GM18867 (cell line): ENCODE measurements around the gene ZNF626.
"Not testable (repeated sequence)": the region's sequence is repeated elsewhere in the genome, so short reads cannot be mapped to it uniquely, and the experiment has no call there.

Source experiments
- ATAC-seq: cut with Tn5 transposase; IDR thresholded peaks from one replicate; pipeline ENCODE4 v1.9.1; 2021; ENCODE audit warnings: mild to moderate bottlenecking, moderate library complexity; ENCODE audit not compliant: unreplicated experiment

ZNF626 gene

DNA sequence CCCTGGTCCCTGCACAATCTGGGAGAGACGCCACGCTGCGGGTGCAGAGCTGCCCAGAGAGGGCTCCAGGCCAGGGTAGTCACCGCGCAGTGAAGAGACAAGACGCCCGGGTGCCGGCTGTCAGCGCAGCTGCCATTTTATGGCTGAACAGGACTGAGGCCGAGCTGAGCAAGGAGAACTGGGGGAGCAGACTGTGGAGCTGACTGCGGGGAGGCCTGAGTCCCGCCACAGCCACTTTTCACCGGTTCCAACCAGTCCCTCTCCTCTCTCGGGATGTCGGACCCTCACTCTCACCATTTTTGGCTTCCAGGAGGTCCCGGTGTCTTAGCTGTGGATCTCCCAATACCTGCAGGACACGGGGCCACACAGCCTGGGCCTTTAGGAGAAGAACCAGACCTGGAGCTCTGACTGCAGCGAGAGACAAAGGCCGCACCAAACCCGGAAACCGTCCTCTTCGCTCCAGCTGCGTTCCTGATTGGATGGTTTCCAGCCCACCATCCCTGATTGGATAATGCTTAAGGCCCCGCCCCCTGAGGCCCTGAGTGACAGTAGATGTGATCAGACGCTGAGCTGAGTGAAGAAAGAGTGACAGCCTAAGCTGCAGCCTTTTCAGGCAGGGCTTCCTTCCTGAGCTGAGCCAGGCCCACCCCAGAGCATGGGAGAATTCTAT, at the start of gene ZNF626:
Gene ZNF626 (minus strand): TSS at position 422 of the 670 bp plus-strand sequence. CDS start 125 bp downstream, at position 297.
- ATAC-seq = no peak

DNA sequence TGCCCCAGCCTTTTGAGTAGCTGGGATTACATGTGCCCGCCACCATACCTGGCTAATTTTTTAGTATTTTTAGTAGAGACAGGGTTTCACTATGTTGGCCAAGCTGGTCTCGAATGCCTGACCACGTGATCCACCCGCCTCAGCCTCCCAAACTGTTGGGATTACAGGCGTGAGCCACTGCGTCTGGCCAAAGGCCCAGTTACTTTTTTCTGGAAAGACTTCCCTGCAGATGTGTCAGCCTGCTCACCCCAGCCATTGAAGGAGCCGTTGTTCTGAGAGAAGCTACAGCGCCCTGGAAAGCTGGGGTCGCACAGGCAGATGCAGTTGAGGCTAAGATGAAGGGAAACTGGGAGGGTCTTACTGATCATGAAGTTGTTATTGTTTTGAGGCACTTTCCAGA, 7.9 kb upstream of the ZNF626 start:
- ATAC-seq = no peak

DNA sequence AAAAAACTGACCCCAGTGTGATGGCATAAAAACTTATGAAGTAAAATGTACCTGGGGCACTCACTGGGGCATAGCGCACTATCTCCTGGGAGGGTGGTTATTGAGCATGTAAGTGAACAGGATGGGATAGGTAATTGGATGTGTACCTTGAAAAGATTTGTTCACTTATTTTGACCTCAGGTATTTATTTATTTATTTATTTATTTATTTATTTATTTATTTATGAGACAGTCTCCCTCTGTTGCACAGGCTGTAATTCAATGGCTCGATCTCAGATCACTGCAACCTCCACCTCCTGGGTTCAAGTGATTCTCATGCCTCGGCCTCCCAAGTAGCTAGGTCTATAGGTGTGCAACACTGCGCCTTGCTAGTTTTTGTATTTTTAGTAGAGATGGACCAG, 5.9 kb upstream of the ZNF626 start:
- ATAC-seq = no peak

DNA sequence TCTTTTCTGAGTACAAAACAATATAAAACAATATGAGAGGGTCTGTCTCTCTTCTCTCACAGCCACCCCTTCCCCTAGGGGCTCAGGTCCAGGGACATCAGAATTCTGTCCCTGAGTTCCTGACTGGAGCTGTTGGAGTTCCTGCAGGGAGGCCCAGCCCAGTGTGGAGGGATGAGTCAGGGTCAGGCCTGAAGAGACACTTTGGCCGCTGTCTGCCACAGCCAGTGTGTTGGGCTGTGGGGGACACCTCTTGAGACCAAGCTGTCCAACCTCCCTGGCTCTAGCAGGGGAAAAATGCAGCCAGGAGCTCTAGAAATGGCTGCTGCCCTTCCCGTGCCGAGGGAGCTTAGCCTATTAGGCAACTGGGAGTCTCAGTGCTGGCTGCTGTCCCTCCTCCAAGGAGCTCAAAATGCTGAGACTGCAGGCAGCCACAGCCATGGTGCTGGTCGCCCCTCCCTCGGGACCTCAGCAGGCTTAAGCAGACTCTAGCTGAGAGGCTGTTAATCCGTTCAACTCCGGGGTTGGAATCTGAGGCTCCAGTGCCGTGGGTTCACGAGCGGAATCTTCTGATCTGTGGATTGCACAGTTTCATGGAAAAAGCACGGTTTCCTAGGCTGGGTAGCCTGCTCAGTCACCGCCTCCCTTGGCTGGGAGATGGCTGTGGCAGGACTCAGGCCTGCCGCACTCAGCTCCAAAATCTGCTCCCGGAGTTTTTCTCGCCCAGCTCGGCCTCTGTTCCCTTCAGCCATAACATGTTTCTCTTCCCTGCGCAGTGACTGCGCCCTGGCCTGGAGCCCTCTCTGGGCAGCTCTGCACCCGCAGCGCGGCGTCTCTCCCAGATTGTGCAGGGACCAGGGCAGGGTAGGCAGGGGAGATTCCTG, 3.8 kb upstream of the ZNF626 start:
- no peak for ATAC-seq

DNA sequence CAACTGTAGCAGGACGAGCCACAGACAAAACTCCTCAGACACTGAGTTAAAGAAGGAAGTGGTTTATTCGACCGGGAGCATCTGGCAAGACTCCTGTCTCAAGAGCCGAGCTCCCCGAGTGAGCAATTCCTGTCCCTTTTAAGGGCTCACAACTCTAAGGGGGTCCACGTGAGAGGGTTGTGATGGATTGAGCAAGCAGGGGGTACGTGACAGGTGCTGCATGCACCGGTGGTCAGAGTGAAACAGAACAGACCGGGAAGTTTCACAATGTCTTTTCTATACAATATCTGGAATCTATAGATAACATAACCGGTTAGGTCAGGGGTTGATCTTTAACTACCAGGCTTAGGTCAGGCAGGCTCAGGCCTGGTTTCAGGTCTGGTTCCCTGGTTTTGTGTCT, 3.1 kb upstream of the ZNF626 start:
- ATAC-seq = not testable (repeated sequence)

DNA sequence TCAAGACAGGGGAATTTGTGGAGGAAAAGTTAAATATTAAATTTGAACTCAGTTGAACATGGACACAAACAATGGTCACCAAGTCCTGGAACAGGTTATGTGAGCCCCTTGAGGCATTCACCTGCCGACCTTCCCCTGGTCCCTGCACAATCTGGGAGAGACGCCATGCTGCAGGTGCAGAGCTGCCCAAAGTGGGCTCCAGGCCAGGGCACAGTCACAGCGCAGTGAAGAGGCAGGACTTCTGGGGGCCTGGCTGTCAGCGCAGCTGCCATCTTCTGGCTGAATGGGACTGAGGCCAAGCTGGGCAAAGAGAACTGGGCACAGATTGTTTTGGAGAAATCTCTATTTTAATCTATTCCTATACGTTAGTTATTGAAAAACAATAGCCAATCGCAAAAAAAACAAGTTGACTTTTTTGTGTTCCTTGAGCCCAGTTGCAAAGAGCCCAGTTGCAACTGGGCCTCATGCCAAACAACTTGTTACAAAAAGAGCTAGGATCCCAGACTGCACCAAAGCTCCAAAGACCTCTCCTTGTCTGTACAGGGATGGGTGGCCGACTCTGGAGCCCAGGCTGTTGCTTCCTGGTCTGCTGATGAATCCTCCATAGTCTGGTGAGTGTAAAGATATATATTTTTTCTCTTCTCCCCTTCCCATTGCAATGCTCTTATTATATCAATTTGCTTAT, 1.2 kb upstream of the ZNF626 start:
- no peak for ATAC-seq

DNA sequence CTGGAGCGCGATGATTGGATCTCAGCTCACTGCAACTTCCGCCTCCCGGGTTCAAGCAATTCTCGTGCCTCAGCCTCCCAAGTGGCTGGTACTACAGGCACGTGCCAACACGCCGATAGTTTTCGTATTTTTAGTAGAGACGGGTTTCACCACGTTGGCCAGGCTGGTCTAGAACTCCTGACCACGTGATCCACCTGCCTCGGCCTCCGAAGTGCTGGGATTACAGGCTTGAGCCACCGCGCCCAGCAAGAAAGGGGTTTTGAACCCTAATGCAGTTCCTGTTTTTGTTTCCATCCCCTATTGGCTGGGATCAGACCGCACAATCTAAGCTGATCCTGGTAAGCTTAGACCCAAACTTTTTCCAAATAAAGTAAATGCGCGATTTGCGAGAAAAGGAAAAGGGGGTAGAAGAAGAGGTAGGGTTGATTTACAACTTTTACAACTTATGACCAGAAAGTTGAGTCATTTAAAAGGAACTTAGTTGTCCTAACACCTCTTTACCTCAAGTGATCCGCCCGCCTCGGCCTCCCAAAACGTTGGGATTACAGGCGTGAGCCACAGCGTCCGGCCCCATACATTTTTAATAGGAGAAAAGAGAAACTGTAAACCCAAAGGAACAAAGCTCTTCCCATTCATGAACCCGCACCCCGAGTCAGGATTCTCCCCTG, 764 bp downstream of the ZNF626 start:
- no peak for ATAC-seq

DNA sequence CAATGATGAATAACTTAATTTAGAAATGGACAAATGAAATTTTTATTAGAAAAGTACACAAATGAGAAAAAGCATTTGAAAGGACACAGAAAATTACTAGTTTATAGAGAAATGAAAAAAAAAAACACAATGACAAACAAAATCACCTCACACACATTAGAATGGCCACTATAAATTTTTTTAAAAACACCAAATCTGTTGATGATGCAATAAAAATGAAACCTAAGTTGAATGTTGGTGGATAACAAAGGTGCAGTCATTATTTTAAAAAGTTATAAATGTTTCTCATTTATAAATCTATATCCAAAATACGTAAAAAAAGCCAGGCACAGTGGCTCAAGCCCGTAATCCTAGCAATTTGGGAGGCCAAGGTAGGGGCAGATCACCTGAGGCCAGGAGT, 20.8 kb downstream of the ZNF626 start:
- no peak for ATAC-seq

DNA sequence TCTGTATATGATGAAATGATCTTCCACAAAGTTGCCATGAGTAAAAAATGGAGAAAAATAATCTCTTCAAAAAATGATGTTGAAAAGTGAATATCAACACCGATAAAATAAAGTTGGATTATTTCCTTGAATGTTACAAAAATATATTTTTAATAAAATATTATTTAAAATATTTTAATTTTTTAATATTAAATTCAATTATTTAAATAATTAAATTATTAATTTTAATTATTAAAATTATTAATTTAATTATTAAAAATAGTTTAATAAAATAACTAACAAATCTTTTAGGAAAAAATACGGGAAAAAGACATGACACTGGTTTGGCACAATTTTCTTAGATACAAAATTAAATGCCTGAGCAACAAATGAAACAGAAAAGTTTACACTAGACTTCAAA, 21.3 kb downstream of the ZNF626 start:
- ATAC-seq = no peak

DNA sequence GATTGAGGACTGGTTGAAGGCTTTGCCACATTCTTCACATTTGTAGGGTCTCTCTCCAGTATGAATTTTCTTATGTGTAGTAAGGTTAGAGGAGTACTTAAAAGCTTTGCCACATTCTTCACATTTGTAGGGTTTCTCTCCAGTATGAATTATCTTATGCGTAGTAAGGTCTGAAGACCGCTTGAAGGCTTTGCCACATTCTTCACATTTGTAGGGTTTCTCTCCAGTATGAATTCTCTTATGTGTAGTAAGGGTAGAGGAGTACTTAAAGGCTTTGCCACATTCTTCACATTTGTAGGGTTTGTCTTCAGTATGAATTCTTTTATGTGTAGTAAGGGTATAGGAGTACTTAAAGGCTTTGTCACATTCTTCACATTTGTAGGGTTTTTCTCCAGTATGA, 36.8 kb downstream of the ZNF626 start:
- ATAC-seq = not testable (repeated sequence)

DNA sequence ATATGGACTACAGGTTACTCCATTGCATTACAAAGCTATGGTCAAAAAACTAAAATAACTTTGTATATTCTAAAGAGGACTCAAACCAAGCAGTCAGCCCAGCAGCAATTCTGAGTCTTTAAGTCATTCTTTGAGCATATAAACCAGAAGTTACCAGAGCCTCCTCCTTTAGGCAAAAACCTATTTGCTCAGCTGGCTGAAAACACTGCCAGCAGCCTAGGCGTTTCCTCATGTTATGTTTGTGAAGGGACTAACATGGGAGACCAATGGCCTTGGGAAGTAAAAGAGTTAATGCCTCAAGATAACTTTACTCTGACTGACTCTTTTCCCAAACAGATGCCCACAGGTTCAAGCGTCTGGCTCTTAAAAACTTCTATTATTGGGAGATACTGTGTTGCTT, 45.3 kb downstream of the ZNF626 start:
- ATAC-seq = no peak

DNA sequence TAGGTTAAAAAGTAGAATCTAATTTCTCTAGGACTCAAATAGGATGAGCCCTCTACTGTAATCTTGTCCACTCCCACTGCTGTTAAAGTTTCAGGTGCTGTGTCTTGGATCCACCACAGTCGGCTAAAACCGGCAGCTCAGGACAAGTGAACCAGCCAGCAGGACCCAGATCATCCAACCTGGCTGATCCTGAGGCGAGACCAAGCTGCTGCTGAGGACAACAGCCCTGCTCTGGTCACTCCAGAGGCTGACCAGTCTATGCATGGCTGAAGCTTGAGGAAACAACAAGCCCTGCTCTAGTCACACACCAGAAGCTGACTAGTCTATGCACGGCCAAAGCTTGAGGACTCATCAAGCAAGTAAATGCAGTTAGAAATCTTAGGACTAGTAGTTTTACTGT, 46.4 kb downstream of the ZNF626 start:
- not testable (repeated sequence) for ATAC-seq

DNA sequence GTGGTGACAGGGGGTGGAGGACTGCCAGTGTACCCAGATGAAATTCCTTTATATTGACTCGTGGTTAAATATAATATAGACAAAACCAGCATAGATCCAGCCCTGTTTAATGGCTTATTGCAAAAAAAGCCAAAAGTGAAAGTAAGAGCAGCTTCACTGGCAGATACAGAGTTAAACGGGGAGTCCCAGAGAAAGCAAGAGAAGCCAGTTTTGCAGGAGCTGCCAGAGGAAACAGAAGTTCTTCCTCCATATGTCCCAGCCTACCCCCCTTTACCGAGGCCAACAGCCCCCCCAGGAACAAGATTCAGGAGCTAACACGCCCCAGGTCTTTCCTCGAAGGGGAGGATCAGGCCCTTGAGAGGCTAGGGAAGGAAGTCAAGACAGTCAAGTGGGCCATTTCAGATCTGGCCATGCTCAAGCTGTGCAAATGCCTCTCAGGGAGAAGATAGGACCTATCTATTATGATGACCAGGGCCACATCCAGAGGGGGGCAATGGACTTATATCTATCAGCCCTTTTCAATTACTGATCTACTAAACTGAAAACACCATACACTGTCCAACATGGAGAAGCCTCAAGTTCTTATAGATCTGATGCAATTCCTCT, 48.6 kb downstream of the ZNF626 start:
- ATAC-seq = no peak

DNA sequence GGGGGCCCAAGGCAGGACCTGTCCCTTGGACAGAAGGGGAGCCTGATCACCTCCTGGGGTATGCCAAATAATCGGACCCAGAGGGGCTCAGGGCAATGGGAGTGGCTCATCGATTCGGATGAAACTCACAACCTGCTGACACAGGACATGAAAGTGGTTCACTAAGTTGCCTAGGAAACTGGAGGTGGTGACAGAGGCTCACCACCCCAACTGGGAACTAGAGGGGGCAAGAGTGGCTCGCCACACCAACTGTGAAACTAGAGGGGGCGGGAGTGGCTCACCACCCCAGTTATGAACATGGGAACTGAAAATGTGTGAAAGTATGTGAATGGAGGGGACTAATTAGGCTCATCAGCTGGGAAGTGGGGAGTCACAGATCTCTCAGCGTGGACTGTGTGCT, 49.5 kb downstream of the ZNF626 start:
- no peak for ATAC-seq

DNA sequence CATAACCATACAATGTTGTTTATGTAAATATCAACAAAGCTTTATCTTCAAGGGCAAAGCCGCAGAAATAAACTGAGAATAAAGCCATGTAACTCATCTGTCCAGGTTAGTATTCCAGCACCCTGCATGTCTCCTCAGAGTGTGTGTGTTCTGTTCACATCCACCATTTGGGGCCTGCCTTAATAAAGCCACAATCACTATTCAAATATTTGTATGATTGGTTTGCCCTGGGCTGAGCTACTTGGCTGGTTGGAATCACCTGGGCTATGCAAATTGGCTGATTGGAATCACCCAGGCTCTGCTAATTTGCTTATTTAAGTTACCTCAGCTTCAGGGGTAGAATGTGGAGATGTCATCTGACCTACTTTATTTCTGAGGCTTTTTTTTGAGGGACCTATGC, 53.4 kb downstream of the ZNF626 start:
- no peak for ATAC-seq
